Suprapubic skin (tissue), 4 donors: Measurements from ENCODE around the gene NPAS1. TPM values are rescaled to one million over a fixed set of nuclear protein-coding genes. Genes with fewer than 3 reads are reported as not detected.

Experiments
- DNase-seq, 2 donors: peaks; one replicate each; pipeline ENCODE4 v3.0.0-alpha.2; 2019; ENCODE audit warnings: low spot score in 2 of 2
- H3K27ac ChIP-seq: fragments of 200-600 bp; sonication (generic); one replicate; pipeline ENCODE4 v1.5.1; 2019
- H3K27me3 ChIP-seq: fragments of 200-600 bp; sonication (generic); one replicate; pipeline ENCODE4 v1.5.1; 2019
- H3K36me3 ChIP-seq: fragments of 200-600 bp; sonication (generic); one replicate; pipeline ENCODE4 v1.5.1; 2019
- H3K4me1 ChIP-seq: fragments of 200-600 bp; sonication (generic); one replicate; pipeline ENCODE4 v1.5.1; 2019
- H3K4me3 ChIP-seq: fragments of 200-600 bp; sonication (generic); one replicate; pipeline ENCODE4 v1.5.1; 2019; ENCODE audit warnings: mild to moderate bottlenecking
- H3K9me3 ChIP-seq: fragments of 200-600 bp; sonication (generic); one replicate; pipeline ENCODE4 v1.5.1; 2019
- CTCF ChIP-seq, 2 donors: fragments of 200-600 bp in 1 of 2; fragments of 450-650 bp in 1 of 2; sonication (generic) in 1 of 2; IDR thresholded peaks; one replicate each; pipeline ENCODE4 v1.5.1; 2016 to 2019; ENCODE audit warnings: antibody characterized with exemption in 2 of 2, mild to moderate bottlenecking in 1 of 2, moderate library complexity in 1 of 2
- EP300 ChIP-seq: sonication (generic); formaldehyde crosslinking; IDR thresholded peaks from one replicate; pipeline ENCODE4 v1.6.1; 2017; ENCODE audit warnings: antibody characterized with exemption
- POLR2A ChIP-seq, 2 donors: fragments of 450-650 bp; IDR thresholded peaks; one replicate each; pipeline ENCODE4 v1.6.1; 2017; ENCODE audit warnings: antibody characterized with exemption in 2 of 2, mild to moderate bottlenecking in 2 of 2, moderate library complexity in 2 of 2
- POLR2AphosphoS5 ChIP-seq, 3 donors: sonication (generic); formaldehyde crosslinking; IDR thresholded peaks; one replicate each; pipeline ENCODE4 v1.6.1; 2017; ENCODE audit warnings: antibody characterized with exemption in 3 of 3
- WGBS: methylation state at CpG from one replicate; pipeline ENCODE4 v1.1.5; 2018; 5-methylcytosine and 5-hydroxymethylcytosine counted together
- total RNA-seq, 4 donors: library from RNA; depleted of rRNA; stranded (reverse); fragments of >200 nt; gene quantifications; one replicate each; pipeline ENCODE4 v1.1.0, GENCODE V29; 2016

Gene NPAS1
- total RNA-seq, 4 donors from 2014 or later: 4.7 to 6.8 (median 5.5) TPM

GRCh38 chr19:46975925-46976782 is 43.5 kb upstream of the NPAS1 start:
- TF ChIP-seq POLR2AphosphoS5 (IDR thresholded peaks at IDR 0.05): peak in 2 of 3 donors; percentile 81 to 84
- no peak for TF ChIP-seq CTCF (IDR thresholded peaks at IDR 0.05)
- no peaks in the 10 kb centered on the region for H3K36me3 ChIP-seq
- peak overlapping the region; percentile 74 for H3K27ac ChIP-seq
- no peaks in the 10 kb centered on the region for H3K9me3 ChIP-seq
- no peaks in the 10 kb centered on the region for H3K27me3 ChIP-seq
- 16% methylated on average over 15 of the region's 18 CpGs for WGBS
- H3K4me3 ChIP-seq: peak overlapping the region; percentile 17
- H3K4me1 ChIP-seq: peaks cover 79% of the 10 kb centered on the region
- peak; percentile 95 to 97 for DNase-seq

GRCh38 chr19:46976845-46977320 is 42.8 kb upstream of the NPAS1 start:
- peak in 1 of 2 donors; percentile 82 for DNase-seq
- H3K27me3 ChIP-seq: no peaks in the 10 kb centered on the region
- TF ChIP-seq POLR2AphosphoS5 (IDR thresholded peaks at IDR 0.05): no peak
- TF ChIP-seq POLR2A (IDR thresholded peaks at IDR 0.05): no peak
- TF ChIP-seq CTCF (IDR thresholded peaks at IDR 0.05): no peak
- TF ChIP-seq EP300: no peak
- H3K36me3 ChIP-seq: no peaks in the 10 kb centered on the region
- H3K9me3 ChIP-seq: no peaks in the 10 kb centered on the region
- 52% methylated on average over 8 of the region's 8 CpGs for WGBS
- H3K4me1 ChIP-seq: peaks cover 83% of the 10 kb centered on the region
- peak overlapping the region; percentile 17 for H3K4me3 ChIP-seq
- H3K27ac ChIP-seq: peak overlapping the region; percentile 74

- 55% methylated on average over 7 of the region's 7 CpGs for WGBS
- H3K36me3 ChIP-seq: no peaks in the 10 kb centered on the region
- H3K4me3 ChIP-seq: no peak overlapping the region
- TF ChIP-seq EP300 (no peak), CTCF (IDR thresholded peaks at IDR 0.05) (no peak), POLR2AphosphoS5 (IDR thresholded peaks at IDR 0.05) (no peak), POLR2A (IDR thresholded peaks at IDR 0.05) (no peak)
- H3K9me3 ChIP-seq: no peaks in the 10 kb centered on the region
- DNase-seq: no peak
- H3K27me3 ChIP-seq: no peaks in the 10 kb centered on the region
- peak overlapping the region; percentile 74 for H3K27ac ChIP-seq
- H3K4me1 ChIP-seq: peaks cover 83% of the 10 kb centered on the region
Measured at GRCh38 chr19:46977548-46977947, 42.1 kb upstream of the NPAS1 start.

- Histone ChIP-seq H3K9me3 (no peaks in the 10 kb centered on the region), H3K4me1 (peaks cover 82% of the 10 kb centered on the region), H3K27me3 (no peaks in the 10 kb centered on the region), H3K4me3 (no peak overlapping the region), H3K36me3 (no peaks in the 10 kb centered on the region), H3K27ac (no peak overlapping the region)
- WGBS: 75% methylated on average over 5 of the region's 5 CpGs
- no peak for DNase-seq
- TF ChIP-seq POLR2A (IDR thresholded peaks at IDR 0.05): no peak
- no peak for TF ChIP-seq CTCF (IDR thresholded peaks at IDR 0.05)
Measured at GRCh38 chr19:46978171-46978869, 41.3 kb upstream of the NPAS1 start.
